Airway epithelial cell (primary cell): ENCODE data around the gene COMMD10. TPM values are rescaled to one million over a fixed set of nuclear protein-coding genes. Genes with fewer than 3 reads are reported as not detected.

Experiments
- total RNA-seq: library from RNA; depleted of rRNA; stranded (reverse); fragments of >200 nt; gene quantifications from 2 replicates; pipeline ENCODE4 v1.2.3, GENCODE V29; 2015

COMMD10 gene
- 15.4 and 25.9 TPM in 2 replicates for total RNA-seq

GRCh38 chr5:116084871-116085715 is at the start of gene COMMD10:
Gene COMMD10, plus strand, starts transcription at chr5:116085025.

Other genes starting within 250 kb of the COMMD10 start
- gene ATG12, start 243.5 kb upstream of the COMMD10 start, total RNA-seq = 14.3 and 23.7 TPM in 2 replicates
- 87.0 and 224 TPM in 2 replicates for gene AP3S1, start 243.1 kb upstream of the COMMD10 start, total RNA-seq
- 0.33 and 0.49 TPM in 2 replicates for gene LVRN, start 122.5 kb upstream of the COMMD10 start, total RNA-seq
- not detected in 2 replicates for gene ARL14EPL, start 52.6 kb upstream of the COMMD10 start, total RNA-seq